Stimulated activated CD8-positive, alpha-beta memory T cell treated with anti-CD3 and anti-CD28 coated beads, Interleukin-7, amount 100 ng/mL, for 48 hours (primary cell): Measurements from ENCODE around the gene SMC6.

ENCODE experiments used
- DNase-seq, 2 donors: peaks; one replicate each; pipeline ENCODE4 v3.0.0-alpha.2; 2020; ENCODE audit warnings: low read depth in 1 of 2; ENCODE audit errors: extremely low read depth in 1 of 2

Gene SMC6, protein sequence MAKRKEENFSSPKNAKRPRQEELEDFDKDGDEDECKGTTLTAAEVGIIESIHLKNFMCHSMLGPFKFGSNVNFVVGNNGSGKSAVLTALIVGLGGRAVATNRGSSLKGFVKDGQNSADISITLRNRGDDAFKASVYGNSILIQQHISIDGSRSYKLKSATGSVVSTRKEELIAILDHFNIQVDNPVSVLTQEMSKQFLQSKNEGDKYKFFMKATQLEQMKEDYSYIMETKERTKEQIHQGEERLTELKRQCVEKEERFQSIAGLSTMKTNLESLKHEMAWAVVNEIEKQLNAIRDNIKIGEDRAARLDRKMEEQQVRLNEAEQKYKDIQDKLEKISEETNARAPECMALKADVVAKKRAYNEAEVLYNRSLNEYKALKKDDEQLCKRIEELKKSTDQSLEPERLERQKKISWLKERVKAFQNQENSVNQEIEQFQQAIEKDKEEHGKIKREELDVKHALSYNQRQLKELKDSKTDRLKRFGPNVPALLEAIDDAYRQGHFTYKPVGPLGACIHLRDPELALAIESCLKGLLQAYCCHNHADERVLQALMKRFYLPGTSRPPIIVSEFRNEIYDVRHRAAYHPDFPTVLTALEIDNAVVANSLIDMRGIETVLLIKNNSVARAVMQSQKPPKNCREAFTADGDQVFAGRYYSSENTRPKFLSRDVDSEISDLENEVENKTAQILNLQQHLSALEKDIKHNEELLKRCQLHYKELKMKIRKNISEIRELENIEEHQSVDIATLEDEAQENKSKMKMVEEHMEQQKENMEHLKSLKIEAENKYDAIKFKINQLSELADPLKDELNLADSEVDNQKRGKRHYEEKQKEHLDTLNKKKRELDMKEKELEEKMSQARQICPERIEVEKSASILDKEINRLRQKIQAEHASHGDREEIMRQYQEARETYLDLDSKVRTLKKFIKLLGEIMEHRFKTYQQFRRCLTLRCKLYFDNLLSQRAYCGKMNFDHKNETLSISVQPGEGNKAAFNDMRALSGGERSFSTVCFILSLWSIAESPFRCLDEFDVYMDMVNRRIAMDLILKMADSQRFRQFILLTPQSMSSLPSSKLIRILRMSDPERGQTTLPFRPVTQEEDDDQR

DNA sequence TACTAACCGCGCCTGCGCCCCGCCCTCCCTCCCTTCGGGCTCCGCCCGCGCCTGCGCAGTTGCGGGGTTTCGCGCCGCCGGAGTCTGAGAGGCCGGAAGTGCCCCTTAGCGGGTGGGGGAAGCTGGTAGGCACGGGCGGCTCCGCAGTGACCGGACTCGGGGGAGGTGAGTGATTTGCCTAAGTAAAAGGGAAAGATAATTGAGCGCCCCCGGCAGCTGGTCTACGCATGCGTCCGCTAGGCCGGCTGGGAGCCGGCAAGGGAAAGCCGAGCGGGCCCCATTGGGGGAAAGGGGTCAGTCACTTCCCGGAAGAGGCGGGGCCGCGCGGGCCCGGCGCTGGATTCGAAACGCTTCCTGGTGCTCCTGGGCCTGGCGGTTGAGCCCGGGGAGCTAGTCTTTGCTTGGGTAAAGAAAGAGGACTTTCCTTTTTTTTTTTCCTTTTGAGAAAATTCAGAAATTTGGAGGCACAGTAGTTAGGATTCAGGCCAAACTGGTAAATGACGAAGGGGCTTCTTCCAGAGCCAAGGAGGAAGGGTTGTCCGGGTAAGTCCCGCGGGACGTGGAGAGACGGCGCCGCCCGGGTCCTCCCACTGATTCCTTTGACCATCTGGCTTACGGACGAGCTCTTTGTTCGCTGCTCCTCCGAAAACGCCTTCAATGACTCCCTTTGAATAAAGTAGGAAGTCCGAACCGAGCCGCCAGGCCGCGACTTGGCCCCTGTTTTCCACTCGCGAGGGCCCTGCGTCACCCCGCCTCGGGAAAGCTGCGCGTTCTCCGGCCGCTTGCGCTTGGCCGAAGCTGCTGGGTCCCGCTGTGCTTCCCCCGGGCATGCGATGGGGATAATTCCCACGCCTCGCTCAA lies at the start of gene SMC6, which contains the start of gene GEN1:
Gene SMC6 (minus strand): TSS at position 8 of the 861 bp plus-strand sequence. CDS start 7,864 bp downstream, outside the sequence.
Gene GEN1 (plus strand): TSS at position 336 of the 861 bp plus-strand sequence. CDS start 5,806 bp downstream, outside the sequence.
- peak; percentile 85 to 86 for DNase-seq

- DNase-seq: no peak
Measured at GRCh38 chr2:17800693-17801458, 47.3 kb upstream of the SMC6 start.

DNA sequence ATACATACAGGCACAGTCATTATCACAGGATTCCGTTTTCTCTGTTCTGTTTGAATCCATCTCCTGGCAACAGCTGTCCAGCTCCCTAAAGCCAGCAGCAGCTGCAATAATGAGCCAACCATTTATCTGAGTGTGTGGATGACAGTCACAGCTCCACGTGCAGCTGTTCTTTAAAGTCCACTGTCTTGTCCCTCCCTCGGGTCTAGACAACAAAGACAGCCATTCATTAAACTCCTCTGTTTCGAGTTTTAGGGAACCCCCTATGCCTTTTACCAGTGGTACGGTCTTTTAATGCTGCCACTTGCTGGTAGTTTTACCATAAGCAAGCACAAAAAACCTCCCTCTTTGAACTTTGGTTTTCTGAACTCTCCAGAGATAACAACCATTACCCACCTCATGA lies 46.6 kb upstream of the SMC6 start:
- DNase-seq: no peak

DNA sequence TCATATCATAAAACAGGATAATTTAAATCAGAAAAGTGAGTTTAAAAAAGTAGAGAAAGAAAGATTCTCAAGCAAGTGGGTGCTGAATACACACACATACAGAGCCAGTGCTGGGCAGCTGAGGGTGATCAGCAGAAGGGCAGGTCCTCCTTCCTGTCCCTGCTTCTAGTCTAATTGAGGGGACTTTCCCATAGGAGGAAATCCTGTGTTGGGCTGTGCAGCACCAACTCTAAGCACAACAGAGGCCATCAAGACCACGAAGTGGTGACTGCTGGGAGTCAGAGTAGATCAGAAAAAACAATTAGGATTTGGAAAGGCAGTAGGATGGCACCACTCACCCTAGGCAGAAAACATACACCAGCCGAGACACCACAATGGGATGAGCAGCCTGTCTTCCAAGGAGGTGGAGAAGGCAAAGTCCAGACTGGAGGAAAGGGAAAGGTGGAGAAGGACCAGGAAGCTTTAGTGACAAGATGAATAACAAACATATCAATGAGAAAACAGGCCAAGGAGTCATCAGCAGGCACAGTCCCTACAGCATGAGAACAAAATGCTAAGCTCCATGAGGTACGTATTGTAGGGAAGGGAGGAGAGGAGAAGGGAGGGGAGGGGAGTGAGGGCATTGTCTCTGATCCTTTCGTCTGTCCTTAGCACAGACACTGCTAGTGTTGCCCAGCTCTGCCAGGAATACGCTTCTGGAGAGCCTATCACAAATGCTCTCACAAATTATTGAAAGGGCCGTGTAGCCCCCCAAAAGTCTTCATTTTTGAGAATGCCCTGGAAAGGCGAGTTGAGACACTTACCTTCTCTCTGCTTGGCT lies 45.9 kb upstream of the SMC6 start:
- no peak for DNase-seq

DNA sequence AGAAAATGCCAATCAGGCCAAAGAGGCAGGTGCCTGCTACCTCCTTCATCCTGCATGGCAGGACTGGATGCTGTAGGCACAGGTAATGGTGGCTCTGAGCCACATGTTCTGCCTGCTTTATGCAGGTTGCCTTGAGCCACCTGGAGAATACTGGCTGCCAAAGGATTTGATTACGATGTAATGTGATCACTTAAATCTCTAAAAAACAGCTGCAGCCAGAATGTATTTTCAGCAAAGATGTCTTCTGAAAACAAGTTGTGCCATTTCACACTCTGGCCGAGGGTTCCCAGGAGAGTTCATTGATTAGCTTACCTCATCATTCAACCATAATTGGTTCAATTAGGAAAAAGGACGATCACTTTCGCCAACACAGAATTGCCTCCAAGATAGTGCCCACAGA lies 44.7 kb upstream of the SMC6 start:
- DNase-seq: no peak

DNA sequence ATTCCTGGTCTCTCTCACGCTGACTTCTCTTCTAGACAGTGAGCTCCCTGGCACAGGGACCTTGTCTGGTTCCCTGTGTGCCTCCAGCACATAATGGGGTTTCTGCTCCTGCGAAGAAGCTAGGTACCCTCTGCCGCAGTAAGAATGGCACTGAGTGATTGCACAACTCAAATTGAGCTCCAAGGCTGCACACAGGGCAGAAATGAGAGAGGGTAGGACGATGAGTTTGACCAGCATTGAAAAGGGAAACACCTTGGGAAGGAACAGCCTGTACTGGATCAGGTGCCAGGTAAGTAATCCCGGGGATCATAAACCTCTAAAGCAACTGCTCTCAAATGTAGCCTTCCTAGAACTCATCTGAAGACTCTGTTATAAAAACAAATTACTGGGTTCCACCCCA lies 41.7 kb upstream of the SMC6 start:
- DNase-seq: no peak

DNA sequence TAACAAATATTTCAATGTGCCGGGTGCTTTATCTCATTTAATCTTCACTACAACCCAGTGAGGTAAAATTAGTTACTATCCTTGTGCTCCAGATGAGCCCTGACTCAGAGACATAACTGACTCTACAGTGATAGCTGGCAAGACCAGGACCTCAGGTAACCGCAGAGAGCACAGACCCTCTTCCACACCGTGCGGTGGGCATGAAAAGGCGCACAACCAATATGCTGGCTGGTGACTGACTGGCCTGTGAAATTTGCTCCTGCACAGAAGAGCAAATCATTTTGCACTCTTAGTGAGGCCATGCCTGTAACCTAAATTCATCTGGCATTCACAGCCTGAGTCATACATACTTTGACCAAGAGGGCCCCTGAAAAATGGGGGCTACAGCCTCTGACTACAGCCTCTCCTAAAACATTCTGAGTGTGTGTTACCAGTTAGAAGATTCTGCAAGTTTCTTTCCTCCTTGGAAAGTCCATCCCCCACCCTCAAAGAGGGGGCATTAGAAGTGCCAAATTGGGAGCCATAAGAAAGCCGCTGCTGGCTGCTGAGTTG lies 40.3 kb upstream of the SMC6 start:
- no peak for DNase-seq

- no peak for DNase-seq
Measured at GRCh38 chr2:17793296-17793695, 39.7 kb upstream of the SMC6 start.

GRCh38 chr2:17792515-17792914 lies 38.9 kb upstream of the SMC6 start:
- DNase-seq: no peak

GRCh38 chr2:17791817-17792130 lies 38.2 kb upstream of the SMC6 start:
- DNase-seq: no peak

GRCh38 chr2:17791121-17791816 lies 37.7 kb upstream of the SMC6 start:
- DNase-seq: no peak

DNA sequence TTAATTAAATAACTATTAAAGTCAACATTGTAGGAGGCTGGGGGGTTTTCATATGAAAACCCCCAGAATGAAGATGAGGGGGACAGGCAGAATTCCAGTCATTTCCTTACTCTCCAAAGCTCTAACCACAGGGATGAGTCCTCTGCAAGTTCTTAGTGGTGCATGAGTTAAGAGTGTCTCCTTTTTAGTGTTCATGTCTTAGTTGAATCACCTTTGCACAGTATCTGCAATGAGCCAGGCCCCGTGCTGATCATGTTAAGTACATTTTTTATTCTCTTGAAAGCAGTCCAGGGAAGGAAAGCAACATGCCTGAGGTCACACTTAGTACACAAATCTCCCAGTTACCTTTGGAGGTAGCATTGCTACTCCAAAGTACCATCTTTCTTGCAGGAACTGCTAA lies 36.9 kb upstream of the SMC6 start:
- no peak for DNase-seq

- DNase-seq: no peak
Measured at GRCh38 chr2:17788773-17789172, 35.2 kb upstream of the SMC6 start.

DNA sequence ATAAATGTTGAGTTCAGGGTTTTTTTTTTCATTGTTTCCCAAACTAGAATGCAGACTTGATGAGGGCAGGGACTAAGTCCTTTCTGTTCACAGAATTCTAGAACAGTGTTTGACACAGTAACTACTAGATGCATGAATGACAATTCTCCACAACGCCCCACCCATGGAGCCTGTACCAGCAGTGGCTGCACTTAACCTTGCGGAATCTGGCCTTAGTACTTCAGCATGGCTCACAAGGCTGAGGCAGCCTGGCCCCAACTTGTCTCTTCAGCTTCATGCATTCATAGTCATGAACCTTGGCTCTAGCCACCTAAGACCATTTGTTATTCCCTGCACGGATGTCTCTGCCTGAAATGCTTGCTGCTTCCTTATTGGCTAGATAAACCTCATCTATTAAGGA lies 33.1 kb upstream of the SMC6 start:
- no peak for DNase-seq

- DNase-seq: no peak
Measured at GRCh38 chr2:17781482-17781881, 27.9 kb upstream of the SMC6 start.

DNA sequence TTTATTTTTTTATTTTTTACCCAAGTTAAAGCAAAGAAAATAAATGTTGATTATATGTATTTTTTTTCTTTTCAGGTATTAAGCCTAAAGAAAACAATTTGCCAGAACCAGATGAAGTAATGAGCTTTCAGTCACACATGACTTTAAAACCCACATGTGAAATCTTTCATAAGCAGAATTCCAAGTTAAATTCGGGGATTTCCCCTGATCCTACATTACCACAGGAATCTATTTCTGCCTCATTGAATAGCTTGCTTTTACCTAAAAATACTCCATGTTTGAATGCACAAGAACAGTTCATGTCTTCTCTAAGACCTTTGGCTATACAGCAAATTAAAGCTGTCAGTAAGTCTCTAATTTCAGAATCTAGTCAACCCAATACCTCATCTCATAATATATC lies 26.9 kb upstream of the SMC6 start:
- DNase-seq: no peak

DNA sequence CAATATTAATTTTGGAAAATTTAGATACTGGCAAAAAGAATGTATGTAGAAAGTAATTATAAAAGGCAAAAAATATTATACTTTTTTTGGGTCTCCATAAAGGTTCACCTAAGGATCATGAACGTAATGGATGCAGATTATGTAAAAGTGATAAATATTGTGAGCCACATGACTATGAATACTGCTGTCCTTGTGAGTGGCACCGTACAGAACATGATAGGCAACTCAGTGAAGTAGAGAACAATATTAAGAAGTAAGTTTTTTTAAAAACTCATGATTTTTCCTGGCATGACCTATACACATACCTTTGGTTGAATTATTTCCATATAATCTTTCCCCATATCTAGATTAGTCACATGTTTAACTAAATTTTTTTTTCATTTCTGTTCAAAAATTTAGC lies 18.9 kb upstream of the SMC6 start:
- no peak for DNase-seq

- DNase-seq: no peak
Measured at GRCh38 chr2:17771956-17772355, 18.3 kb upstream of the SMC6 start.
